HG02870 (cell line): ENCODE data around the gene MRPL20.
A peak's percentile ranks its signal among the peaks of the same experiment; 100 is the strongest.
"Not testable (repeated sequence)": the region's sequence is repeated elsewhere in the genome, so short reads cannot be mapped to it uniquely, and the experiment has no call there.

Experiments
- ATAC-seq: cut with Tn5 transposase; IDR thresholded peaks from one replicate; pipeline ENCODE4 v1.9.1; 2021; ENCODE audit warnings: mild to moderate bottlenecking, moderate library complexity; ENCODE audit not compliant: unreplicated experiment

The MRPL20 gene

GRCh38 chr1:1406821-1407635 lies at the start of gene MRPL20:
MRPL20 (minus strand) TSS chr1:1407293; CDS start chr1:1407217, 76 bp downstream.
- ATAC-seq = peak; percentile 94

- ATAC-seq = not testable (repeated sequence)
Observed at GRCh38 chr1:1456683-1457255, 49.7 kb upstream of the MRPL20 start.

GRCh38 chr1:1455934-1456333 lies 48.8 kb upstream of the MRPL20 start:
- ATAC-seq = not testable (repeated sequence)

- ATAC-seq = no peak
Observed at GRCh38 chr1:1455366-1455884, 48.3 kb upstream of the MRPL20 start.

- ATAC-seq = not testable (repeated sequence)
Observed at GRCh38 chr1:1454286-1455056, 47.4 kb upstream of the MRPL20 start.

- ATAC-seq = no peak
Observed at GRCh38 chr1:1452882-1453281, 45.8 kb upstream of the MRPL20 start.

GRCh38 chr1:1452365-1452739 lies 45.3 kb upstream of the MRPL20 start:
- ATAC-seq = not testable (repeated sequence)

GRCh38 chr1:1451696-1452364 lies 44.7 kb upstream of the MRPL20 start:
- no peak for ATAC-seq

GRCh38 chr1:1450616-1451015 lies 43.5 kb upstream of the MRPL20 start:
- ATAC-seq = not testable (repeated sequence)

GRCh38 chr1:1449099-1449739 lies 42.1 kb upstream of the MRPL20 start, which contains the start of gene ATAD3C:
ATAD3C (plus strand) TSS chr1:1449689; CDS start chr1:1450684, 995 bp downstream.
- no peak for ATAC-seq

GRCh38 chr1:1446631-1447030 lies 39.5 kb upstream of the MRPL20 start:
- not testable (repeated sequence) for ATAC-seq

- no peak for ATAC-seq
Observed at GRCh38 chr1:1442069-1442770, 35.1 kb upstream of the MRPL20 start.

- no peak for ATAC-seq
Observed at GRCh38 chr1:1441002-1441888, 34.2 kb upstream of the MRPL20 start.

- ATAC-seq = no peak
Observed at GRCh38 chr1:1440262-1441001, 33.3 kb upstream of the MRPL20 start.

GRCh38 chr1:1439546-1440261 lies 32.6 kb upstream of the MRPL20 start:
- no peak for ATAC-seq

- ATAC-seq = no peak
Observed at GRCh38 chr1:1438531-1439381, 31.7 kb upstream of the MRPL20 start.
